ENCODE data around the gene WDPCP.
"Not testable (repeated sequence)": the region's sequence is repeated elsewhere in the genome, so short reads cannot be mapped to it uniquely, and the experiment has no call there.

The WDPCP gene

DNA sequence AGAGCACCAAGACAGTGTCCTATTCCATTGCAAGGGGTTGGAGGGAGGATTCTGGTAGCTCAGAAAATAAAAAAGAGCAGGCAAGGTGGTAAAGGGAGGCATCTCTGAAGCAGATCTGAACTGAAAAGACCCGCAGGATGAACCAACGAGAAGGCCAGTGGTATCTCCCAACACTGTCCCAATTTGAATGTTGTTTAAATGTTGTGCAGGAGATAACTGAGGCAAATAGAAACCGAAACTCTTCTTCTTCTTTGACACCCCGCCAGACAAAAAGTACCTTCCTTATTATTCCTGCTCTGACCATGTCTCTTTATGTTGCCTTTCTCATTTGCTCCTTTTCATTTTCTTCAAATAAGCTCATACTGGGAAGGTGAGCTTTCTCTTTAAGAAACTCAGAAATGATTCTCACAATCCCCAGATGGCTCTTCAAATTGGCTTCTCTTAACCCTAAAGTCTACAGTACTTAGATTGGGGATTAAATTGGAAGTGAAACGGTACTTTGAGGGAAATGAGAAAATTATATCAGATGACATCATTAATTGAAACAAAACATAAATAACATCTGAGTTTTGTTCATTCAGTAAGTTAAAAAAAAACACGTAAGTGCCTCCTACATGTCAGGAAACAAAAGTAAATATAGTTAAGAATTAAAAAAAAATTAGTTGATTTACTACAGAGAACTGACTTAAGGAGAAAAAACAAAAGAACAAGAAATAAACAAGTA, 143.6 kb downstream of the WDPCP start:
- no peak for DNase-seq (ENCODE audit: low read depth)

DNA sequence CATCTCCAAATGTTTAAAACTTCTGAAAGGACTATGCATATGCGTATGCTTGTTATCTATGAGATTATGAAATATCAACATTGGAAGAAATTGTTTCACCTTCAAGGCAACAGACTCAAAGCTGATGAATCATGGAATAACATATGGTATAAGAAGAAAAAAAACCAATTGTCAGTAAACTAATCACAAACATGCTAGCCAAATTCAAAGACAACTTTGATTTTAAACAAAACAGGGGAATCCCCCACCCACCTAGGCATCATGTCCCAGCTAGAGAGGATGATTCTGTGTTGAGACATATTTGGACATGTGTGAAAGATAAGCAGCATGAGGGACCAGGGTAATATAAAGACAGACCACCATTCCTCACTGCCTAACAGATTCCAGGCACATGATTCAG, 147.7 kb downstream of the WDPCP start:
- DNase-seq (ENCODE audit: low read depth): no peak

DNA sequence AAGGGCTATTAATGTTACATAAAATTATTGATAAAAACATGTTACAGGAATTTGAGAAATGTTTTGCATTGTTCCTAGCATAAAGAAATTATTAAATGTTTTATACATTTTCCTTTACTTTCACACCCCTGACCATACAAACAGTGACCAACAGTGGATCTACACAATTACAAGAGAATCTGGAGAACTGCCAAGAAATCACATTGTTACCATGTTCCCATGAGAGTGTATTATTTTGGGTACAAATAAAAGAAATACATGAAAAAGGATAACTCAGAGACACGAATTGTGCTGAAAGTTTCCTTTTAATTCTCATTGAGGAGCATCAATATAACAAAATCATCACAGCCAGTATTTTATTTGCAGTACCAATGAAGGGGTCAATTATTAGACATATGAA, 150.1 kb downstream of the WDPCP start:
- DNase-seq (ENCODE audit: low read depth): no peak

DNA sequence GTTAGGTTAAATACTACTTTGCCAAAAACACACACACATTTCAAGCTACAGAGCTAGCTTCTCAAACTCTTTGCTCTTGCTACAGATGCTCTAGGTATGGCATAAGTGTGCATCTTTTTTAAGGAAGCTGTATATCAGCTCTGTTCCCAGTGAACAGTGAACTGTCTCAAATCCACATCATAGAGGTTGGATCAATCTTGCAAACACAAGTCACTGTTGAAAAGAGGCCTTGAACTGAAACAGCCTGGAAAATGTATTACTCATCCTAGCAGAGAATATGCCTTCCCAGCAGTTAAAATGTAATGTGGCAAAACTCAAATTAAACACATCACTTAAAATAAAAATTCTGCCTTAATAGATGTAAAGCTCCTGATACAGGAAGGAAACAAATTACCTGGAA, 151.8 kb downstream of the WDPCP start:
- no peak for DNase-seq (ENCODE audit: low read depth)

DNA sequence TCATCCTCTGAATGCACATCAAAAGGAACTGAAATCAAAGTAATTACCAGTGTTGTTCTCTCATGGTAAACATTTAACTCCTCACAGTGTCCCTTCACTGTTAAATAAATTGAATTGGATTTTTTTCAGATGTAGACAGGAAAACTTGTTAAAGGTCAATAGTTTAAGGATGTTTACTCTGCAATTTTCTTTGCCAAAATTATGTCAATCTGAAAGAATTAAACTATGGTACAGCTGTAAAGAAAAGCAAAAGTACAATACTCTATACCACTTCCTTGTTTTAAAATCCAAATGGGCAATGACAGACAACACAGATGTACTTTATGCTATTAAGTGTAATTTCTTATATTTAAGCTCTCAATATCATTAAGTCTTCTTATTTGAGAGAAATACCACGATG, 153.2 kb downstream of the WDPCP start:
- DNase-seq (ENCODE audit: low read depth): no peak

DNA sequence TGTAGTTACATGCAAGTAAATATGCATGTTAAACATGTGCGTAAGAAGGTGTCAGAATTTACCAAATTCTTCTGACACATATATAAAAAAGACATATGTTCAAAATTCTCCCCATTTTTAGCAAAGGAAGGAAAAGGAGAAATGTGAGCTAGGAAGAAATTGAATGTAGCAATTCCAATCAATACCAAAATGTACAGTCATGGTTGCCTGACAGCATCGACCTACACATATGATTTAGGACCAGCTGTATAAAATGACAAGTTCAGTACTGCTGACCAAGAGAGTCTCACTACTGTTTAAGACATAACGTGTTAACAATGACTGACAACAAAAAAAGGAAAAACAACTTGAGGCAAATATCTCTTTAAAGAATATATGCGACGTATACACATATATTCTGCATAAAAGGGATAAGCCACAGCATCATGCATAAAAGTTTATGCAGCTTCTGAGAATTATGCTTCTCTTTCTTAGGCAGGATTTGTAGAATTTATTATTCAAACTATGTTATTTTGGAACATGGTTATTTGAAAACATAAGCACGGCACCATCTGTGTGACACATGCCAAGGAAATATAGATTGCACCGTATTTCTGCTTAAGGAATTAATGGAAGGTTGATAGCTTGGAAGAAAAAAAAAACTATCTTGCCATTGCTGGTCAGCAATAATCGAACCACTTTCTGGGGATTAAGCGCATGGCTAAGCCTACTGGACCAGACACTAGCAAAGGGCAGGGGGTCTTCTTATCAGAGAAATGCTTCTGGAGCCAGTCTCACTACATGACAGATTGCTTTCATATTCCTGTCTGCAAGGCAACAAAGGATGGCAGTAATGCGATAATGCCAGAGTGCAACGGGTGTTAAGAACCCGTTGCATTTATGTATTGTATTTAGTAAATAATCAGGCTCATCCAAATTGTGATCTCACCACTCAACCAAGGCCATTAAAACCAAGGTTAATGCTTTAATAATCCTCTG, 154.0 kb downstream of the WDPCP start:
- no peak for DNase-seq (ENCODE audit: low read depth)

DNA sequence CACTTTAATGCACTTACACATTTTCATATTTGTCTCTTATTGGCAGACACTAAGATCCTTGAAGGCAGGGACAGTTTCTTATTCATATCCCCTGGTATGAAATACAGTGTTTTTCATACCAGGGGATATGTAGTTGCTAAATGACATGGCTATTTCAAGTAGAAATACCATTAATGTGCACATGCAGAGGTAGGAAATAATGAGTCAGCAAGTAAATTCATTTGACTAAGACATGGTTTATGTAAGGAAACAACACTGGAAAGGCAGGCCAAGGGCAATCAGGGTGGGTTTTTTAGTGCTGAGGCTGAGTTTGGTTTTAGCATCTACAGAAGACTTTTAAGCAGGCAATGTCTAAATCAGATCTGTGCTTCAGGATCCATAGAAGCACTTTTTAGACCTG, 155.9 kb downstream of the WDPCP start:
- DNase-seq (ENCODE audit: low read depth): no peak

DNA sequence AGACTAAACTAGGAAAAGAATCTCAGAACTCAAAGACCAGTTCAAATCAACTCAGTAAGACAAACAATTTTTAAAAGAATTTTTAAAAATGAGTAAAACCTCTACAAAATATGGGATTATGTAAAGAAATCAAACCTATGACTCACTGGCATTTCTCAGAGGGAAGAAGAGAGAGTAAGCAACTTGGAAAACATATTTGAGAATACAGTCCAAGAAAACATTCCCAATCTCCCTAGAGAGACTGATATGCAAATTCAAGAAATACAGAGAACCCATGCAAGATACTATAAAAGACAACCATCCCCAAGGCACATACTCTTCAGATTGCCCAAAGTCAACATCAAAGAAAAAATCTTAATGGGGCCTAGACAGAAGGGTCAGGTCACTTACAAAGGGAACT, 162.7 kb downstream of the WDPCP start:
- DNase-seq (ENCODE audit: low read depth): no peak

DNA sequence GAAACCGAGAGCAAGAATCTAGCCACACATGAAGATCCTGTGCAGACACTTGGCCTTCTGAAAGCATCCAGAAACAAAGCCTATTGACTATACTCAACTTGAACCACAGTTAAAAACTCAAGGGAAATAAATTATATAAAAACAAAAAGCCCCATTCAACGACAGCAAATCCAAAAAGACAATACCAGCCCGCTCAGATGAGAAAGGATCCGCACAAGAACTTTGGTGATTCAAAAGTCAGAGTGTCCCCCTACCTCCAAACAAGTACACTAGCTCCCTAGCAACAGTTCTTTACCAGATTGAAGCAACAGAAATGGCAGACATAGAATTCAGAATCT, 163.2 kb downstream of the WDPCP start:
- DNase-seq (ENCODE audit: low read depth): no peak

DNA sequence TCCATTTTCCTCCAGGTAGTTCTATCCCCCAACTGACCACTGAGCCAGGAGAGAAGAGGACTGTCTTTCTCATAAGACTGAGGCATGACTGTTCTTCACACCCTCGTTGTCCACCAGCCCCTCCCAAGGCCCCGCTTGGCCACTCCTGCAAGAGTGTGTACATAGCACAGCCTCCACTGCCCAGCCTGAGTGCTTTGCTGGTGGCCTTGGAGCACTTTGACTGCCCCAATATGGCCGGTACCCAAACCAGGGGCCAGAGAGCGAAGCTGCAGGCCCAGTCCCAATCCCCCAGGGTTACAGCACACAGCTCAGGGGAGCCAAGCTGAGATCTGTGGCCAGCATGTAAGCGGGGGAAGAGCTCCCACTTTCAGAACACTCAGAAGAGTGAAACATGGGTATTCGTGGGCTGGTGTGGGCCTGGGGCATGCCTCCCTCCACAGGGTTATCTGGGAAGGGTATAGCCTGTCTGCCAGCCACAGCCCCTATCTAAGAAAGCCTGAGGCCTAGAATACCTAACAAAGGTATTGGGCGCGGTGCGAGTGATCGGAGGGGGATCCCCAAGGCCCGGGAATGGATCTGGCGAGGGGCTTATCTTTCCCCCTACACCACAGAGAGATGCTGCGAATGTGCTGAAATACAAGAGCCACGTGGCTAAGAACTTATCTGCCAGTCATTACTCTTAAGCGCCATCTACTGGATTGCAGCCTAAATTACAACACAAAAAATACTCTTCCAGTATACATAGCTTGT, 163.8 kb downstream of the WDPCP start:
- no peak for DNase-seq (ENCODE audit: low read depth)

DNA sequence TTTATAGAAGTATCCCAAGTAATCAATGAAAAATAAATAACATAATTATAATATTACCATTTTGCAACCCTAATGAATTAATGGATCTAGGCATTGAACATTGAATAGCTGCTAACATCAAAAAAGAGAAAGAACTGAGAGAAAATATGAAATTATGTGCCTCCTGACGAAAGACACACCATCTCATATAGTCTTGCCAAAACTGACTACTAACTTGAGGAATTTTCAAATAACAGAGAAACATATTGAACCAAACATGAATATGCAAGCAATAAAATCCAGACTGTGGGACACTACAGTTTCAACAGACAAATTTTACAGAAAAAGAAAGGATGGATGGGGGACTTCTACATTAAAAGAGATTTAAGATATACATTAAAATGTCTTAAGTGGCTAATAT, 165.7 kb downstream of the WDPCP start:
- DNase-seq (ENCODE audit: low read depth): no peak

DNA sequence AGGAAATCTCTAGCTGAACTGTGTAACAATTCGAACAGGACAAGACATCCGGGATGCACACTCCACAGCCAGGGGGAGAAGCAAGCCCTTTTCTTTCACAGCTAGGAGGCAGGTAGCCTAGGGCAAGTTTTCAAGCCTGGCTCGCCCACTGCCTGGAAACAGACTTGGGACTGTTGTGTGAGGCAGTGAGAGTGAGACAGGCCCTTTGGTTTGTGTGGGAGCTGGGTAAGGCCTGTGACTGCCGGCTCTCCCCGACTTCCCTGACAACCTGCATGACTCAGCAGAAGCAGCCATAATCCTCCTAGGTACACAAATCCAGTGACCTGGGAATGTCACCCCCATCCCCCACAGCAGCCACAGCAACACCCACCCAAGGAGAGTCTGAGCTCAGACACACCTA, 179.7 kb downstream of the WDPCP start:
- no peak for DNase-seq (ENCODE audit: low read depth)

DNA sequence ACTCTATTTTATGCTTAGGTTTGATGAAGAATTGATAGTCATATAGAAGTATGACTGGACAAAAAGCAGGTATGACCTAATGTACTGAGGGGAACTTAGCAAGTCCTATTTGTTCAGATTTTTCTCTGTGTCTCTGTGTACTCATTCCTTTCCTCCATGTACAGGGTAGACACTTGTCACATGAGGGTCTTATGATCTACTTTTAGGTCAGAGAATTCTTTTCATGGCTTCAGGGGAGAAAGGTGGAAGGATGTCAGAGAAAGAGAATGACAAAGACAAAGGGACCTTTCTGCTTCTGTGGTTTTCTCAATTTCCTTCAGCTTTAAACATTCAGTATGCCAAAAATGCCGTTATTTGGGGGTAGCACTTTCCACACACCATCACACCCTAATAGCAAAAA, 181.6 kb downstream of the WDPCP start:
- no peak for DNase-seq (ENCODE audit: low read depth)

DNA sequence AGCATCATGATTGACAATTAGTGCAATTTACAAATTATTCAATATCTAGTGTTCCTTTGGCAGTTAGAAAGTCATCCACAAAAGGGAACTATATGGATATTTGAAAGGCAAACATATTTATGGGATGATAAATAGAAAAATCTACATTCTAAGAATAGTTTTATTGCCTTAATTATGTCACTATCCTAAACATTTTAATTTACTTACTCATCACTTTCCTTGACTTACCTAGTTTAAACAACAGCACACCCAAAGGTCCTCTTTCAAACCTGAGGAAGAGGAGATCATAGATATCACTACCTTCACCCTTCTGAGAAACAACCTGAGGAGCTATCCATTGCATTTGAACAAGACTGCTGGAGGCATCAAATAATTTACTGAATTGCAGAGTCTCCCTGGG, 184.5 kb downstream of the WDPCP start:
- DNase-seq (ENCODE audit: low read depth): no peak

DNA sequence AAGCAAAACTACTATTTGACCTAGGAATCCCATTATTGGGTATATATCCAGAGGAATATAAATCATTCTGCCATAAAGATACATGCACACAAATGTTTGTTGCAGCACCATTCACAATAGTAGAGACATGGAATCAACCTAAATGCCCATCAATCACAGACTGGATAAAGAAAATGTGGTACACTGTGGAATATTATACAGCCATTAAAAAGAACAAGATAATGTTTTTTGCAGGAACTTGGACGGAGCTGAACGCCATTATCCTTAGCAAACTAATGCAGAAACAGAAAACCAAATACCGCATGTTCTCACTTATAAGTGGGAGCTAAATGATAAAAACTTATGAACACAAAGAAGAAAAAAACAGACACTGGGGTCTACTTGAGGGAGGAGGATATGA, 185.4 kb downstream of the WDPCP start:
- not testable (repeated sequence) for DNase-seq (ENCODE audit: low read depth)

DNA sequence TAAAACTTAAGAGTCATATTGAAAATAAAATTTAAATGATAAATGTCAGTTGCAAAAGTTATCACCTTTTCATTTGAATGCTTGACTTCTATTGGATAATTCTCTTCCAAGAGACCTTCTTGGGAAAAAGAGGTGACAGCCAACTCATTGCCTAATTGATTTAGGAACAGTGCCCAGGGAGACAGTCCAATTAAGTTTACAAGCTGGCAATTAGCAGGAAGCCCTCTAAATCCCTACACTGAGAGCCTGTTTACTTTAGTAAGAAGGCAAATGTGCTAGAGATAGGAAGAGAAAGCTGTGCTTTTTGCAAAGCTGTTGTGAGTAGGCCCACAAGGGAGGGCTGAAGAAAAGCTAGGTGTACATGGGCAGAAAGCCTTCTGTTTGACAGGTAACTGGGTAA, 189.1 kb downstream of the WDPCP start:
- no peak for DNase-seq (ENCODE audit: low read depth)

DNA sequence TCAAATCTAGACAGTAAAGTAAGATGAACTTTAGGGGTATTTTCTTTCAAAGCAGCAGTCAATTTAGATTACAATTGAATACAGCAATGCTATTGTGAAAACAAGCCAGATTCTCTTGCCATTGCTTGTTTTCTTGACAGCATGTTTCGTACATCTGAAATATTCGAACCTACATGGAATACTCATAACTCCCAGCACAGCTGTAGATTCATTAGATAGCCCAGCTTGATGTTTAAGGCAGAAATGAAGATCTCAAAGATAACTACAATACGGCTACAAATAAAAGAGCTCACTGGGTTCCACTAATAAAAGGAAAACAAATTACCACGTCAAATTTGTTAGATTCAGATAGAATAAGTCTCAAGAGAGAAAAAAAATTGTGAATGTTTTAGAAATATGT, 208.8 kb downstream of the WDPCP start:
- DNase-seq (ENCODE audit: low read depth): no peak

DNA sequence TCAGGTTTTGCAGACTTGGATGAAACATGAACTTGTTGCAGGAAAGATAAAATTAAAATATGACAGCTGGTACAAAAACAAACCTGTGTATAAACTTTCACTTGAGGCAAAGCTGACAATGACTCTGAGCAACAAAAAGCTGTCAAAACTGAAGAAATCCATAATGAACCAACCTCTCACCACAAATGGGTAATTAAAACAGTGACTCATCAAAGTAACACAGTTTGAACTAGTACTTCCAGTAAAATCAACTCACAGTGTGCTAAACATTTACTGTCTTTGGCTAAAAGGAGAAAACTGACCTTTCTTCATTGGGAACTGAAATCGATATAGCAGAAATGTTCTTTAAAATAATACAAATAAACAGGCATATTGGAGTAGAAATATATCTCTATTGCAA, 209.7 kb downstream of the WDPCP start:
- DNase-seq (ENCODE audit: low read depth): no peak

DNA sequence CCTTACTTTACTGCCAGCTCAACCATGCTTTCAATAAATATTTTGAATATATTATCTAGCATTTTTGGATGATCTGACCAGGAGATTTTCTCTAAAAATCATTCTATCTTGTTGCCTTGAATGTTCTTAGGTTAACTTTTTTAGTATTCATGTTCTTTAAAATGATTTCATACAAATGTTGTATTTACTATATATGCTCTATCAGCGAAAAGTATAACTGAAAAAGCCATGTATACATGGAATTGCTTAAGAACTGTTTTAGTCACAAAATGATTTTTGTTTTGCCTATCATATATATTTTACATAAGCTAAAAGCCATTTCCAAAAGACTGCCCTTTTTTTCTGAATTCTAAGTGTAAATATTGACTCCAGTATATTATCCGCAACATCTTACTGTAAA, 213.9 kb downstream of the WDPCP start:
- DNase-seq (ENCODE audit: low read depth): no peak

DNA sequence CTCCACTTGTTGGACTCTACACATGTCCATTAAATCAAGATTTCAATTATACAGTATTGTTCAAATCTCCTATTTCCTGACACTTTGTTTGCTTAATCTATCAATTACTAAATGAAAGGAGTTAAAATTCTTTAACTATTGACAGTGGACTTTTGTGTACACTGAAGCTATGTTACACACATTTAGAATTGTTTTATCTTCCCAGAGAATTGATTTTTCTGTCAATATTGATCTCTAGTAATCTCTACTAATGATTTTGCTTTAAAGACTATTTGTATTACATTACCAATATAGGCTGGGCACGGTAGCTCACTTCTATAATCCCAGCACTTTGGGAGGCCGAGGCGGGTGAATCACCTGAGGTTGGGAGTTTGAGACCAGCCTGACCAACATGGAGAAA, 215.7 kb downstream of the WDPCP start:
- DNase-seq (ENCODE audit: low read depth): no peak

DNA sequence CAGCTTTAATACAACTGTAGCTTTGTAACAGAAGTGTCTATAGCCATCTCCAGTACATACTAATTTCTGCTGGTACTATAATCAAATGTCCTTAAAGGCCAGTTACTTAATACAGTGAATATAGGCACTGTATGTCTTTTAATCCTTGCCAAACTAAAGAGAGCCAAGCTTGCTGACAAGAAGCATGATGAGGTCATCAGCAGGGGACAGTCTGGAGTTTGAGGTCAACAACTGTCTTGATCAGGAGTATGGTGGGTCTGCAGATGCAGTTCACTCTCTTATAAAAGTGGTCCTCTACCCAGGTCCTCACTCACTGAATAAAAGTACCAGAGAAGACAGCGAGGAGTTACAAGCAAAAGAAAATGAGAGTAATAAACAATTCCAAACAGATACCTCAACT, 219.1 kb downstream of the WDPCP start:
- no peak for DNase-seq (ENCODE audit: low read depth)

DNA sequence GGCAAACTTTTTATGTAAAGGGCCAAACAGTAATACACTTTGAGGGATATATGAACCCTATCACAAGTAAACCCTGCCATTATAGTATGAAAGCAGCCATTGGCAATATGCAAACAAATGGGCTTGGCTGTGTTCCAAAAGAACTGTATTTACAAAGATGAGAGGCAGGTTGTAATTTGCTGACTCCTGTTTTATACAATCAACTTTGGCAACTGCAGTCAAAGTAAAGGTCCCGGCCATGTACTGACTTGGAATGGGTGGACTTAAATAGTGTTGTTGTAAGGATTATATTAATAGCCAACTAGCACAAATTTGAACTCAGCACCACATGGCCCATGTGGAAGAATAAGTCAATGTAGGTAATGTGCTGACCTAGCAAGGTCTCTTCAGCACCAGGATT, 223.4 kb downstream of the WDPCP start:
- no peak for DNase-seq (ENCODE audit: low read depth)

DNA sequence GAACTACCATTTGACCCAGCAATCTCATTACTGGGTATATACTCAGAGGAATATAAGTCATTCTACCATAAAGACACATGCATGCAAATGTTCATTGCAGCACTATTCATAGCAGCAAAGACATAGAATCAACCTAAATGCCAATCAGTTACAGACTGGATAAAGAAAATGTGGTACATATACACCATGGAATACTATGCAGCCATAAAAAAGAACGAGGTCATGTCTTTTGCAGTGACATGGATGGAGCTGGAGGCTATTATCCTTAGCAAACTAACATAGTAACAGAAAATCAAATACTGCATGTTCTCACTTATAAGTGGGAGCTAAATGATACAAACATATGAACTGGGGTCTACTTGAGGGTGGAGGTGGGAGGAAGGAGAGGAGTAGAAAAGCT, 230.6 kb downstream of the WDPCP start:
- DNase-seq (ENCODE audit: low read depth): not testable (repeated sequence)

Measured in stimulated activated CD8-positive, alpha-beta memory T cell treated with anti-CD3 and anti-CD28 coated beads, Interleukin-15, amount 100 ng/mL, for 24 hours (primary cell).